Measurements from ENCODE around the gene ASTN2.

- no peak for TF ChIP-seq POLR2AphosphoS5 (IDR thresholded peaks at IDR 0.05; ENCODE audit: low read depth, low read length)
- no peak for TF ChIP-seq TAF1 (IDR thresholded peaks at IDR 0.05; ENCODE audit: borderline replicate concordance, insufficient read depth, low read length)
- no peak for TF ChIP-seq REST (IDR thresholded peaks at IDR 0.05; ENCODE audit: insufficient read depth in 1 of 2, low read depth in 2 of 2, low read length in 2 of 2)
- TF ChIP-seq SIN3A (IDR thresholded peaks at IDR 0.05; ENCODE audit: borderline replicate concordance, insufficient read depth, low read length), result no peak
These were observed 395.8 kb downstream of the ASTN2 start for GRCh38 chr9:117018966-117019617.

Measured in PFSK-1 (cell line).